SK-N-SH treated with all-trans-retinoic acid at 6 μM for 48 hours (cell line): Measurements from ENCODE around the gene LMBR1.

Experiments
- ATAC-seq: fragments of 200-7000 bp; cut with Tn5 transposase; 3 replicates; pipeline ENCODE4 v1.9.1; 2020; ENCODE audit warnings: mild to moderate bottlenecking, moderate library complexity
- BACH2 ChIP-seq: fragments of 250-450 bp; sonication (Bioruptor Pico); IDR thresholded peaks from 2 replicates; pipeline ENCODE4 v1.9.0; 2021; ENCODE audit warnings: mild to moderate bottlenecking, borderline replicate concordance
- CREB5 ChIP-seq: fragments of 250-450 bp; sonication (Bioruptor Pico); IDR thresholded peaks from 2 replicates; pipeline ENCODE4 v1.5.1; 2020; ENCODE audit warnings: low read depth, mild to moderate bottlenecking, moderate library complexity
- CSDC2 ChIP-seq: fragments of 250-450 bp; sonication (Bioruptor Pico); IDR thresholded peaks from 2 replicates; pipeline ENCODE4 v1.5.0; 2020; ENCODE audit warnings: mild to moderate bottlenecking, moderate library complexity
- CSRNP3 ChIP-seq: fragments of 250-450 bp; sonication (Bioruptor Pico); IDR thresholded peaks from 2 replicates; pipeline ENCODE4 v1.5.1; 2021; ENCODE audit warnings: mild to moderate bottlenecking, moderate library complexity
- ESRRG ChIP-seq: fragments of 250-450 bp; sonication (Bioruptor Pico); IDR thresholded peaks from 2 replicates; pipeline ENCODE4 v1.6.1; 2021; ENCODE audit warnings: mild to moderate bottlenecking
- GLIS3 ChIP-seq: fragments of 250-450 bp; sonication (Bioruptor Pico); IDR thresholded peaks from 2 replicates; pipeline ENCODE4 v1.5.0; 2020; ENCODE audit warnings: mild to moderate bottlenecking, moderate library complexity
- ISL1 ChIP-seq: fragments of 250-450 bp; sonication (Bioruptor Pico); IDR thresholded peaks from 2 replicates; pipeline ENCODE4 v2.1.2; 2022; ENCODE audit warnings: mild to moderate bottlenecking, moderate library complexity
- OSR1 ChIP-seq: fragments of 250-450 bp; sonication (Bioruptor Pico); IDR thresholded peaks from 2 replicates; pipeline ENCODE4 v1.8.0; 2022; ENCODE audit warnings: moderate library complexity, mild to moderate bottlenecking, inconsistent platforms
- POU6F1 ChIP-seq: fragments of 250-450 bp; sonication (Bioruptor Pico); IDR thresholded peaks from 2 replicates; pipeline ENCODE4 v1.8.0; 2021; ENCODE audit warnings: low read depth, mild to moderate bottlenecking, moderate library complexity, borderline replicate concordance
- PPARA ChIP-seq: fragments of 250-450 bp; sonication (Bioruptor Pico); IDR thresholded peaks from 2 replicates; pipeline ENCODE4 v1.5.0; 2020; ENCODE audit warnings: mild to moderate bottlenecking, borderline replicate concordance
- RARB ChIP-seq: fragments of 250-450 bp; sonication (Bioruptor Pico); IDR thresholded peaks from 2 replicates; pipeline ENCODE4 v1.8.0; 2021; ENCODE audit warnings: mild to moderate bottlenecking, moderate library complexity
- SNAI2 ChIP-seq: fragments of 250-450 bp; sonication (Bioruptor Pico); IDR thresholded peaks from 2 replicates; pipeline ENCODE4 v1.5.0; 2020; ENCODE audit warnings: mild to moderate bottlenecking, moderate library complexity
- TCF4 ChIP-seq: fragments of 250-450 bp; sonication (Bioruptor Pico); IDR thresholded peaks from 2 replicates; pipeline ENCODE4 v1.8.0; 2021; ENCODE audit warnings: mild to moderate bottlenecking, moderate library complexity, borderline replicate concordance
- TSHZ2 ChIP-seq: fragments of 250-450 bp; sonication (Bioruptor Pico); IDR thresholded peaks from 2 replicates; pipeline ENCODE4 v1.5.0; 2020; ENCODE audit warnings: mild to moderate bottlenecking, moderate library complexity
- ZC3H10 ChIP-seq: fragments of 250-450 bp; sonication (Bioruptor Pico); IDR thresholded peaks from 2 replicates; pipeline ENCODE4 v1.5.1; 2021; ENCODE audit warnings: mild to moderate bottlenecking, moderate library complexity
- ZFP3 ChIP-seq: fragments of 250-450 bp; sonication (Bioruptor Pico); IDR thresholded peaks from 2 replicates; pipeline ENCODE4 v1.5.0; 2020; ENCODE audit warnings: mild to moderate bottlenecking, moderate library complexity
- ZFP30 ChIP-seq: fragments of 450-650 bp; formaldehyde crosslinking; IDR thresholded peaks from 2 replicates; pipeline ENCODE4 v1.5.0; 2022; ENCODE audit warnings: mild to moderate bottlenecking, moderate library complexity
- ZNF70 ChIP-seq: fragments of 450-650 bp; formaldehyde crosslinking; IDR thresholded peaks from 2 replicates; pipeline ENCODE4 v1.5.0; 2020; ENCODE audit warnings: mild to moderate bottlenecking, moderate library complexity
- ZNF8 ChIP-seq: fragments of 450-650 bp; formaldehyde crosslinking; IDR thresholded peaks from 2 replicates; pipeline ENCODE4 v1.5.0; 2020; ENCODE audit warnings: mild to moderate bottlenecking, moderate library complexity

Gene LMBR1

GRCh38 chr7:156666368-156667109, 226.4 kb downstream of the LMBR1 start:
- TF ChIP-seq BACH2 (CRISPR knock-in tag) (no peak), TSHZ2 (CRISPR knock-in tag) (no peak), RARB (CRISPR knock-in tag) (no peak), ZFP3 (CRISPR knock-in tag) (no peak)
- TF ChIP-seq, all 23 proteins: peak for 0
- no peak for ATAC-seq

GRCh38 chr7:156665101-156665500, 227.9 kb downstream of the LMBR1 start:
- ATAC-seq, result no peak

GRCh38 chr7:156662277-156662676, 230.7 kb downstream of the LMBR1 start:
- no peak for ATAC-seq
- TF ChIP-seq POU6F1 (CRISPR knock-in tag), result no peak
- no peak for TF ChIP-seq ZFP30 (CRISPR knock-in tag)
- no peak for TF ChIP-seq GLIS3 (CRISPR knock-in tag)
- TF ChIP-seq PPARA (CRISPR knock-in tag), result no peak
- TF ChIP-seq ISL1 (CRISPR knock-in tag), result no peak
- TF ChIP-seq CSDC2 (CRISPR knock-in tag), result no peak
- no peak for TF ChIP-seq OSR1 (CRISPR knock-in tag)
- no peak for TF ChIP-seq ESRRG
- no peak for TF ChIP-seq ZNF8 (CRISPR knock-in tag)
- TF ChIP-seq SNAI2 (CRISPR knock-in tag), result no peak
- TF ChIP-seq TCF4 (CRISPR knock-in tag), result no peak
- no peak for TF ChIP-seq ZNF70 (CRISPR knock-in tag)
- no peak for TF ChIP-seq ZC3H10 (CRISPR knock-in tag)

More at GRCh38 chr7:156665101-156665500, 227.9 kb downstream of the LMBR1 start:
- TF ChIP-seq BACH2 (CRISPR knock-in tag) (no peak), CSDC2 (CRISPR knock-in tag) (no peak), CSRNP3 (CRISPR knock-in tag) (no peak), SNAI2 (CRISPR knock-in tag) (no peak), ISL1 (CRISPR knock-in tag) (no peak), OSR1 (CRISPR knock-in tag) (no peak), CREB5 (CRISPR knock-in tag) (no peak), TSHZ2 (CRISPR knock-in tag) (no peak), TCF4 (CRISPR knock-in tag) (no peak), GLIS3 (CRISPR knock-in tag) (no peak)
